ENCODE data around the gene ADIRF.
"Not testable (repeated sequence)": the region's sequence is repeated elsewhere in the genome, so short reads cannot be mapped to it uniquely, and the experiment has no call there.

The ADIRF gene

GRCh38 chr10:86971232-86971991 is 3.1 kb downstream of the ADIRF start:
- H3K4me3 ChIP-seq (ENCODE audit: low read length): peak overlapping the region; percentile 58
- DNase-seq (ENCODE audit: low read depth, low spot score): peak; percentile 75

- no peak for DNase-seq (ENCODE audit: low read depth, low spot score)
- H3K4me3 ChIP-seq (ENCODE audit: low read length): no peak overlapping the region
Observed at GRCh38 chr10:86972613-86973380, 4.5 kb downstream of the ADIRF start.

- no peak for DNase-seq (ENCODE audit: low read depth, low spot score)
- H3K4me3 ChIP-seq (ENCODE audit: low read length): no peak overlapping the region
Observed at GRCh38 chr10:86974484-86974883, 6.2 kb downstream of the ADIRF start.

GRCh38 chr10:86976362-86977056 is 8.2 kb downstream of the ADIRF start:
- no peak overlapping the region for H3K4me3 ChIP-seq (ENCODE audit: low read length)
- DNase-seq (ENCODE audit: low read depth, low spot score): no peak

- H3K4me3 ChIP-seq (ENCODE audit: low read length); DNase-seq (ENCODE audit: low read depth, low spot score): not testable (repeated sequence)
Observed at GRCh38 chr10:86978457-86978856, 10.2 kb downstream of the ADIRF start.

- no peak for DNase-seq (ENCODE audit: low read depth, low spot score)
Observed at GRCh38 chr10:86979296-86979818, 11.1 kb downstream of the ADIRF start.

GRCh38 chr10:86979977-86980448 is 11.7 kb downstream of the ADIRF start:
- H3K4me3 ChIP-seq (ENCODE audit: low read length): no peak overlapping the region
- DNase-seq (ENCODE audit: low read depth, low spot score): no peak

More at GRCh38 chr10:86979296-86979818, 11.1 kb downstream of the ADIRF start:
- no peak overlapping the region for H3K4me3 ChIP-seq (ENCODE audit: low read length)

GRCh38 chr10:86981020-86981419 is 12.7 kb downstream of the ADIRF start:
- DNase-seq (ENCODE audit: low read depth, low spot score); H3K4me3 ChIP-seq (ENCODE audit: low read length): not testable (repeated sequence)

GRCh38 chr10:86981716-86982115 is 13.4 kb downstream of the ADIRF start:
- DNase-seq (ENCODE audit: low read depth, low spot score): no peak
- H3K4me3 ChIP-seq (ENCODE audit: low read length): no peak overlapping the region

GRCh38 chr10:86984498-86984897 is 16.2 kb downstream of the ADIRF start:
- not testable (repeated sequence) for H3K4me3 ChIP-seq (ENCODE audit: low read length); DNase-seq (ENCODE audit: low read depth, low spot score)

GRCh38 chr10:86988520-86988919 is 20.2 kb downstream of the ADIRF start:
- DNase-seq (ENCODE audit: low read depth, low spot score): no peak
- no peak overlapping the region for H3K4me3 ChIP-seq (ENCODE audit: low read length)

GRCh38 chr10:86991362-86991761 is 23.1 kb downstream of the ADIRF start:
- not testable (repeated sequence) for DNase-seq (ENCODE audit: low read depth, low spot score); H3K4me3 ChIP-seq (ENCODE audit: low read length)

GRCh38 chr10:86992456-86992855 is 24.2 kb downstream of the ADIRF start:
- no peak for DNase-seq (ENCODE audit: low read depth, low spot score)
- H3K4me3 ChIP-seq (ENCODE audit: low read length): no peak overlapping the region

GRCh38 chr10:86992929-86993328 is 24.6 kb downstream of the ADIRF start:
- no peak overlapping the region for H3K4me3 ChIP-seq (ENCODE audit: low read length)
- no peak for DNase-seq (ENCODE audit: low read depth, low spot score)

- not testable (repeated sequence) for H3K4me3 ChIP-seq (ENCODE audit: low read length); DNase-seq (ENCODE audit: low read depth, low spot score)
Observed at GRCh38 chr10:86999802-87000403, 31.6 kb downstream of the ADIRF start.

GRCh38 chr10:87000491-87000890 is 32.2 kb downstream of the ADIRF start:
- DNase-seq (ENCODE audit: low read depth, low spot score): no peak
- H3K4me3 ChIP-seq (ENCODE audit: low read length): no peak overlapping the region

GRCh38 chr10:87007124-87007523 is 38.8 kb downstream of the ADIRF start:
- DNase-seq (ENCODE audit: low read depth, low spot score); H3K4me3 ChIP-seq (ENCODE audit: low read length): not testable (repeated sequence)

GRCh38 chr10:87007674-87008073 is 39.4 kb downstream of the ADIRF start:
- not testable (repeated sequence) for DNase-seq (ENCODE audit: low read depth, low spot score)

GRCh38 chr10:87008303-87008702 is 40.0 kb downstream of the ADIRF start:
- H3K4me3 ChIP-seq (ENCODE audit: low read length); DNase-seq (ENCODE audit: low read depth, low spot score): not testable (repeated sequence)

More at GRCh38 chr10:87007674-87008073, 39.4 kb downstream of the ADIRF start:
- not testable (repeated sequence) for H3K4me3 ChIP-seq (ENCODE audit: low read length)

Data from Jurkat, Clone E6-1 (cell line).